HG03521 (cell line): ENCODE data around the gene ALPK3.

Experiments used
- ATAC-seq: cut with Tn5 transposase; IDR thresholded peaks from one replicate; pipeline ENCODE4 v1.9.1; 2021; ENCODE audit warnings: mild to moderate bottlenecking, moderate library complexity; ENCODE audit not compliant: unreplicated experiment

ALPK3 gene

GRCh38 chr15:84914909-84915605 is 97.9 kb downstream of the ALPK3 start:
- ATAC-seq, result peak; percentile 86

- ATAC-seq, result no peak
Measured at GRCh38 chr15:84915606-84915958, 98.4 kb downstream of the ALPK3 start.

GRCh38 chr15:84917452-84917851 is 100.3 kb downstream of the ALPK3 start:
- ATAC-seq, result no peak

- no peak for ATAC-seq
Measured at GRCh38 chr15:84919106-84919667, 102.0 kb downstream of the ALPK3 start.

- no peak for ATAC-seq
Measured at GRCh38 chr15:84921121-84921520, 104.0 kb downstream of the ALPK3 start.

DNA sequence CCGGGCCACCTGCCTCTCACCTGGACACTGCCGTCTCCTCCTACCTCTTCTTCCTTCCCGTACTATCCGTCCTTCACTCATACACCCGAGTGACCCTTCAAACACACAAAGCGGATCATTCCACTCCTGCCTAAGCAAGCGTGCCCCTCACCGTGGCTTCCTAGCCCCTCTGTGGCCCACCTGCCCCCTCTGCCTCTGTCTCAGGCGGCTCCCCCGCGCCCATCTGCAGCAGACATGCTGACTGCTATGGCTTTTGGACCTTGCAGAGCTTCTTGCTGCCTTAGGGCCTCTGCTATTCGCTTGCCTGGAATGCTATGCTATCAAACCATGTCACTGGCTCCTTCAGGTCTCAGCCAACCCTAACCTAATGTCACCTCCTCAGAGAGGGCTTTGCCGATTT is 105.4 kb downstream of the ALPK3 start:
- no peak for ATAC-seq
